ENCODE measurements around the gene CEP63.

CEP63 gene

DNA sequence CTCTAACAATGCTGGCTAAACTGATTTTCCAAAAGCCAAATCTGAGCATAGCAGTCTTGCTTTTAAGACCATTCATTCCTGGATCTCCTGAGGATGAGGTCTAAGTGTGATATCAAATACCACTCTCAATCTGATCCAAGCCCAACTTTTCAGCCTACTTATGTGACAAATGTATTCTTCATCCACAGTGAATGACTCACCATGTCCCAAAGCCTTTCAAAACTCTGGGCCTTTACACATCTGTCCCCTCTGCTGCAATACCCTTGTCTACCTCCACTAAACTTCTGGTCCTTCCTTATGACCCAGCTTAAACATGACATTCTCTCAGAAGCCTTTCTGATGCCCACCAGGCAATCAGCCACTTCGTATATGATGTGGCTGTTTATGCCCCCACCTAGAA is 4.7 kb upstream of the CEP63 start:
- Histone ChIP-seq H3K36me3 (ENCODE audit: control insufficient read depth, insufficient read depth, low read length) (peaks cover 54% of the 10 kb centered on the region), H3K27me3 (replicated peaks; ENCODE audit: control insufficient read depth, insufficient read depth, low read length, poor library complexity, severe bottlenecking) (no peaks in the 10 kb centered on the region), H3K4me3 (ENCODE audit: insufficient read depth, low read depth, low read length, poor library complexity, severe bottlenecking) (no peak overlapping the region), H3K9me3 (ENCODE audit: control insufficient read depth, low read length) (no peaks in the 10 kb centered on the region), H3K27ac (ENCODE audit: insufficient read depth, low read length, poor library complexity, severe bottlenecking) (no peak overlapping the region), H3K4me1 (ENCODE audit: control insufficient read depth, insufficient read depth, low read length, poor library complexity, severe bottlenecking) (peaks cover 7% of the 10 kb centered on the region)
- no peak for DNase-seq

DNA sequence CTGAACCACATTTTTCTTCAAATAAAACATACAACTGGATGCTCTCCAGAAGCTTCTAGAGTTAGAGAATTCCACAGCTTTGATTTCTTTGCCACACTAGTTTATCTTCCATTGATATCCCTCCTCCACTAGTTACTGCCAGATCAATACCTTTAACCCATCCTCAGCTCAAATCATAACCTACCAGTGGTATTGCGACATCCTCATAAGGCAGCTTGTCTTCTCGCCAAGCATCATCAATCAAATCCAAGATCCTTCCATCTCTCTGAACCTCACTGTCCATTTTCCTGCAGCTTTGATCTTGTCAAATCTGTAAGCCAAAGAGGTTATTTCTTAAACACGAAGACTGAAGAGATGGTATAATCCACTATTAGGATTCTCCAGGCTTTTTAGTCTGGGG is 3.2 kb upstream of the CEP63 start:
- H3K27ac ChIP-seq (ENCODE audit: insufficient read depth, low read length, poor library complexity, severe bottlenecking): no peak overlapping the region

DNA sequence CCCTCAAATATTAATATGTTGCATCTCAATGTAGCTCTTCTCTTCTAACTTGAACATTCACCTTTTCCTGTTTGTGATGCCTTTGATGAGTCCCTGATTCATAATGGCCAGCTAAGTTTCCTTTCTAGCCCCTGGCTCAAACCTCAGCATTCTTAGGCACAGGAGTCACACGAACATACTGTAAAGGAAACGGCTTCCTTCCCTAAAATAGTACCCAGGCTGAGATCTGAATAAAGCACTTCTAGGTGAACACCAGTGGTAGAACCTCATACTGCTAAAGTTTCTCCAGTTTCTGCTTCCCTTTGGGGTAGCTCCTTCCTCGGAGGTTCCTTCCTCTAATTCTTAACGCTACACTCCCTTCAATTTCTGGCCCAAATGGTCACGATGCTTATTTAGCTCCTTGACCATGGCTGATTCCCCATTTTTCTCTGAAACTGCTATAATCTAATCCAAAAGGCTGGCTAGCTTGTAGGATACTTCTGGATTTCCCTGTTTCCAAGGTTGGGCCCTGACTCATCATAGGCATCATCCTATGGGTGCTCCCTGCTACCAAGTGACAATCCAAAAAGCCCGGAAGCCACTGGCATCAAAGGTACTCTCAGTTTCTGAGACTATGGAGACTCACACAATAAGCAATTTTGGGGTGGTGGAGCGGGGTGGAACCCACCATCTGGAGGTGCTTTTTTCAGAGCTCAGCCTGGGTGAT is 2.5 kb upstream of the CEP63 start:
- Histone ChIP-seq H3K9me3 (ENCODE audit: control insufficient read depth, low read length) (no peaks in the 10 kb centered on the region), H3K36me3 (ENCODE audit: control insufficient read depth, insufficient read depth, low read length) (peaks cover 32% of the 10 kb centered on the region), H3K4me3 (ENCODE audit: insufficient read depth, low read depth, low read length, poor library complexity, severe bottlenecking) (no peak overlapping the region), H3K27ac (ENCODE audit: insufficient read depth, low read length, poor library complexity, severe bottlenecking) (no peak overlapping the region), H3K4me1 (ENCODE audit: control insufficient read depth, insufficient read depth, low read length, poor library complexity, severe bottlenecking) (peaks cover 7% of the 10 kb centered on the region), H3K27me3 (replicated peaks; ENCODE audit: control insufficient read depth, insufficient read depth, low read length, poor library complexity, severe bottlenecking) (no peaks in the 10 kb centered on the region)
- no peak for DNase-seq

More for the DNA sequence above, 3.2 kb upstream of the CEP63 start:
- no peak overlapping the region for H3K4me3 ChIP-seq (ENCODE audit: insufficient read depth, low read depth, low read length, poor library complexity, severe bottlenecking)
- peaks cover 39% of the 10 kb centered on the region for H3K36me3 ChIP-seq (ENCODE audit: control insufficient read depth, insufficient read depth, low read length)
- no peaks in the 10 kb centered on the region for H3K27me3 ChIP-seq (replicated peaks; ENCODE audit: control insufficient read depth, insufficient read depth, low read length, poor library complexity, severe bottlenecking)
- DNase-seq: no peak
- H3K4me1 ChIP-seq (ENCODE audit: control insufficient read depth, insufficient read depth, low read length, poor library complexity, severe bottlenecking): peaks cover 7% of the 10 kb centered on the region
- no peaks in the 10 kb centered on the region for H3K9me3 ChIP-seq (ENCODE audit: control insufficient read depth, low read length)

DNA sequence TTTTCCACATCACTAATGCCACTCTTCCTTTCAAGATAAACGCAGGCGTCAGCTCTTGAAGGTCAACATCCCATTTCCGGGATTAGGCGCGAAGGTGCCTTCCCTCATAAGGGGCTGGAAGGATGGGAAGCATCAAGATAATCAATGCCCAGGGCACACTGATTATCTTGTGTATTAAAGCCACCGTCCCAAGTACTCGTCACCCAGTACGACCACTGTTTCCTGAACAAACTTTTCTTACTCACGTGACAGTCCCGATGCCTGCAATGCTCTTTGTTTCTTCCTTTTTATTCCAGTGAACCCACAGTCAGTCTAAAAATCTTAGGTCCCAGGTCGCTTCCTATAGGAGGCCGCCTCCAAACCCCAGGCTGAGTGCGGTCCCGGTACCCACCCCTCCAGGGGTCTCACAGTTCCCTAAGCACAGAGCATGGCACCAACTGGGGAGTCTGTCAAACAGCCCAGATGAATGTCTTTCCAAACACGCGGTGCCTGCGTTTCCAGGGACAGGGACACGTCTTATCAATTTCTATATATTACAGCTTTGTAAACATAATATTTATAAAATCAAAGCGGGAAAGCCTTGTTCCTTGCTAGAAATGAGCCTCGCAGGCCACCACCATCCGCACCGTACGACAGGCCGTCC is 661 bp upstream of the CEP63 start:
- Histone ChIP-seq H3K36me3 (ENCODE audit: control insufficient read depth, insufficient read depth, low read length) (peaks cover 24% of the 10 kb centered on the region), H3K4me3 (ENCODE audit: insufficient read depth, low read depth, low read length, poor library complexity, severe bottlenecking) (peak overlapping the region; percentile 80), H3K4me1 (ENCODE audit: control insufficient read depth, insufficient read depth, low read length, poor library complexity, severe bottlenecking) (peaks cover 7% of the 10 kb centered on the region), H3K27ac (ENCODE audit: insufficient read depth, low read length, poor library complexity, severe bottlenecking) (peak overlapping the region; percentile 88), H3K27me3 (replicated peaks; ENCODE audit: control insufficient read depth, insufficient read depth, low read length, poor library complexity, severe bottlenecking) (no peaks in the 10 kb centered on the region), H3K9me3 (ENCODE audit: control insufficient read depth, low read length) (no peaks in the 10 kb centered on the region)
- DNase-seq: no peak

DNA sequence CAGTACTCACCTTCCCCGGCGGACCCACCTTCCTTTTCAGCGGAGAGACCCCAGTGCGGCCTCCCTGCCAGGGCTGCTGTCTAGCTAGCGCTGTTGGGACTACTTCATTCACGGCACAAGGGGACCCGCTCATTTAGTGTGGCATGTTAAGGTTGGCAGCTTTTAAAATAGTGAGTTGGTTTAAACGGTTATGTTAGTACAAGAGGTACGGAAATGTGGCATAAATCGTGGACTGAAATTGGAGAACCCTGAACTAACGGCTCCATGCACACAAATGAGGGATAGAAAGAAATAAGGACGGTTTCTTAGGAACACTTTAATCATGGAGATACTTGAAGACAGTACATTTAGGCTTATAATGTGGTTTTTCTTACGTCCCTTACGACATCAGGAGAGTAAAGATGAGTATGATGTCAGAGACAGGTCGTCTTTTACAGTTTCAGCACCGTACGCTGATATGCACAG is 752 bp downstream of the CEP63 start:
- Histone ChIP-seq H3K27ac (ENCODE audit: insufficient read depth, low read length, poor library complexity, severe bottlenecking) (peak overlapping the region; percentile 88), H3K36me3 (ENCODE audit: control insufficient read depth, insufficient read depth, low read length) (peaks cover 10% of the 10 kb centered on the region), H3K9me3 (ENCODE audit: control insufficient read depth, low read length) (no peaks in the 10 kb centered on the region), H3K4me1 (ENCODE audit: control insufficient read depth, insufficient read depth, low read length, poor library complexity, severe bottlenecking) (peaks cover 7% of the 10 kb centered on the region), H3K4me3 (ENCODE audit: insufficient read depth, low read depth, low read length, poor library complexity, severe bottlenecking) (peak overlapping the region; percentile 80), H3K27me3 (replicated peaks; ENCODE audit: control insufficient read depth, insufficient read depth, low read length, poor library complexity, severe bottlenecking) (no peaks in the 10 kb centered on the region)
- DNase-seq: no peak

DNA sequence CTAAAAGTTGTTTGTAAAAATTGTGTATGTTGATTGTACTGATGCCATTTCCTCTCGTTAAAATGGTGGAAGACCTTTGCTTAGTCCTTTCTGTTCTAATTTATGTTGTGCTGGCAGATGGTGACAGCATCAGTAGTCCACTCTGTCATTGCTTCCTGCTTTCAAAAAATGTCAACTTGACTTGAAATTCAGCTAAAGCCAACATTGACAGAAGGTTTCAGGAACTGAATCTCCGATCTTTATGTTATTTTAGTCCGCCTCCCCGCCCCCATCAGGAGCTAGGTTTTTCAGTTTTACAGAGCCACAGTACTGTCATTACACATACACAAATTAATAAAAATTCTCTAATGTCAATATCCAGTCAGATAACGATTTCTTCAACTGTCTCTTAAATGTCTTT is 1.5 kb downstream of the CEP63 start:
- Histone ChIP-seq H3K4me3 (ENCODE audit: insufficient read depth, low read depth, low read length, poor library complexity, severe bottlenecking) (peak overlapping the region; percentile 80), H3K9me3 (ENCODE audit: control insufficient read depth, low read length) (no peaks in the 10 kb centered on the region), H3K4me1 (ENCODE audit: control insufficient read depth, insufficient read depth, low read length, poor library complexity, severe bottlenecking) (peaks cover 7% of the 10 kb centered on the region), H3K27me3 (replicated peaks; ENCODE audit: control insufficient read depth, insufficient read depth, low read length, poor library complexity, severe bottlenecking) (no peaks in the 10 kb centered on the region), H3K27ac (ENCODE audit: insufficient read depth, low read length, poor library complexity, severe bottlenecking) (no peak overlapping the region), H3K36me3 (ENCODE audit: control insufficient read depth, insufficient read depth, low read length) (peaks cover 4% of the 10 kb centered on the region)
- no peak for DNase-seq

DNA sequence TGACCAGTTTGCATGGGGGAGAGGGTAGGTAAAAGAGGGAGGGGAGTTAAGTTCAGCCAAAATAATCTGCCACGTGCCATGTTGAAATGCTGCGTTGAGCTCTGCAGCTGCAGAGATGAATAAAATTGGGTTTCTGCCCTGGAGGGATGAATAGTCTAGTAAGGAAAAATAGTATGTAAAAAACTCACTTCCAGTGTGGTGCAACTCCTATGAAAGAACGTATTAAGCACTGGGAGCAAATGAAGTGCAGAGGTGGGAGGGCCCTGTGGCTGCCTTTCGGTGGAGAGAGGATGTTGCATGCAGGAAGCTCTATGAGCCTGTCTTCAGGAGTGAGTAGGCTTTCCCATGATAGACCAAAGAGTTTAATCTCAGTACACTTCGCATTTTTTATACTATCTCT is 8.6 kb downstream of the CEP63 start:
- H3K4me1 ChIP-seq (ENCODE audit: control insufficient read depth, insufficient read depth, low read length, poor library complexity, severe bottlenecking): no peaks in the 10 kb centered on the region
- no peak for DNase-seq
- H3K27ac ChIP-seq (ENCODE audit: insufficient read depth, low read length, poor library complexity, severe bottlenecking): no peak overlapping the region
- H3K36me3 ChIP-seq (ENCODE audit: control insufficient read depth, insufficient read depth, low read length): peaks cover 9% of the 10 kb centered on the region
- no peaks in the 10 kb centered on the region for H3K27me3 ChIP-seq (replicated peaks; ENCODE audit: control insufficient read depth, insufficient read depth, low read length, poor library complexity, severe bottlenecking)
- H3K4me3 ChIP-seq (ENCODE audit: insufficient read depth, low read depth, low read length, poor library complexity, severe bottlenecking): no peak overlapping the region
- H3K9me3 ChIP-seq (ENCODE audit: control insufficient read depth, low read length): no peaks in the 10 kb centered on the region

DNA sequence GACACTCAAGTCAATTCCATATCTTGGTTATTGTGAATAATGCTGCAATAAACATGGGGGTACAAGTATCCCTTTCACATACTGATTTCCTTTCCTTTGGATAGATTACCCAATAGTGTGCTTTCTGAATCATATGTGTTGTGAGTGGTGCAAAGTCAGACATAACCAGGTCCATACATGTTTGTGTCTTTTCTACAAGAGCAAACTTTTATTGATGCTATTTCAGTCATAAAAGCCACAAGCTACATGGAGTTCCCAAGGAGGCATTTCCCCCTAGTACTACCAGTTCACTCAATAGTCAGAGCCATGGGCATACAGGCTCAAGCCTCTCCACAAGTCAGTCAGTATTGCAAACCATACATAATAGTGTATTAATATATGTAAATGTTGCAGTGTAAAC is 10.1 kb downstream of the CEP63 start:
- Histone ChIP-seq H3K4me1 (ENCODE audit: control insufficient read depth, insufficient read depth, low read length, poor library complexity, severe bottlenecking) (no peaks in the 10 kb centered on the region), H3K4me3 (ENCODE audit: insufficient read depth, low read depth, low read length, poor library complexity, severe bottlenecking) (no peak overlapping the region), H3K36me3 (ENCODE audit: control insufficient read depth, insufficient read depth, low read length) (peaks cover 9% of the 10 kb centered on the region), H3K9me3 (ENCODE audit: control insufficient read depth, low read length) (no peaks in the 10 kb centered on the region), H3K27me3 (replicated peaks; ENCODE audit: control insufficient read depth, insufficient read depth, low read length, poor library complexity, severe bottlenecking) (no peaks in the 10 kb centered on the region), H3K27ac (ENCODE audit: insufficient read depth, low read length, poor library complexity, severe bottlenecking) (no peak overlapping the region)
- no peak for DNase-seq

DNA sequence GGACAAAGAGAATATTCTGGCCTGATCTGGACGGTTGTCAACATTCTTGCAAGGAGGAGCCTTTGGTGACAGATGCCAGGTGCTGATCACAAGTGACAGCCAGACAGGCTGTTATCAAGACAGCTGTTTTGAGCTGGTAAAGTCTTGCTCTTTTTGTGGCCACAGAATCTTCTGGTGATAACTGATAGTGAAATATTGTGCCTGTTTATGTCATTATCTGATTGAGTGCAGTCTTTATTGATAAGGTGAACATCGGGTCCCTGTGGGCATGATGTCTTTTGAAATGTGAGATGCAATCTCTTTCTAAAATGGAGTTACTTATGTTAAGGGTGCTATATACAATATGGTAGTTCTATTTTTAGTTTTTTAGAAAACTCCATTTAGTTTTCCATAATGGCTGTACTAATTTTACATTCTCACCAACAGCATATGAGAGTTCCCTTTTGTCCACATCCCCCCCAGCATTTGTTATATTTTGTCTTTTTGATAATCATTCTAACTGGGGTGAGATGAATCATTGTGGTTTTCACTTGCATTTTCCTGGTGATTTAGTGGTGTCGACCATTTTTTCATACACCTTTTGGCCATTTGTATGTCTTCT is 10.7 kb downstream of the CEP63 start:
- no peak for DNase-seq
- no peaks in the 10 kb centered on the region for H3K4me1 ChIP-seq (ENCODE audit: control insufficient read depth, insufficient read depth, low read length, poor library complexity, severe bottlenecking)
- no peak overlapping the region for H3K4me3 ChIP-seq (ENCODE audit: insufficient read depth, low read depth, low read length, poor library complexity, severe bottlenecking)
- H3K36me3 ChIP-seq (ENCODE audit: control insufficient read depth, insufficient read depth, low read length): peaks cover 13% of the 10 kb centered on the region
- H3K9me3 ChIP-seq (ENCODE audit: control insufficient read depth, low read length): no peaks in the 10 kb centered on the region
- H3K27me3 ChIP-seq (replicated peaks; ENCODE audit: control insufficient read depth, insufficient read depth, low read length, poor library complexity, severe bottlenecking): no peaks in the 10 kb centered on the region
- no peak overlapping the region for H3K27ac ChIP-seq (ENCODE audit: insufficient read depth, low read length, poor library complexity, severe bottlenecking)

DNA sequence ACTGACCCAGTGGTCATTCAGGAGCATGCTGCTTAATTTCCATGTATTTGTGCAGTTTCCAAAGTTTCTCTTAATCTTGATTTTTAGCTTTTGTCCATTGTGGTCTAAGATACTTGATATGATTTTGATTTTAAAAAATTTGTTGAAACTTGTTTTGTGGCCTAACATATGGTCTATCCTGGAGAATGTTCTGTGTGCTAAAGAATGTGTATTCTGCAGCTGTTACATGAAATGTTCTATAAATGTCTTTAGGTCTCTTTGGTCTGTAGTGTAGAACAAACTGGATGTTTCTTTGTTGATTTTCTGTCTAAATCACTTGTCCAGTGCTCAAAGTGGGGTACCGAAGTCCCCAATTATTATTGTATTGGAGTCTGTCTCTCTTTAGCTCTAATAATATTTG is 17.4 kb downstream of the CEP63 start:
- H3K4me3 ChIP-seq (ENCODE audit: insufficient read depth, low read depth, low read length, poor library complexity, severe bottlenecking): no peak overlapping the region
- no peaks in the 10 kb centered on the region for H3K27me3 ChIP-seq (replicated peaks; ENCODE audit: control insufficient read depth, insufficient read depth, low read length, poor library complexity, severe bottlenecking)
- H3K36me3 ChIP-seq (ENCODE audit: control insufficient read depth, insufficient read depth, low read length): peaks cover 13% of the 10 kb centered on the region
- H3K9me3 ChIP-seq (ENCODE audit: control insufficient read depth, low read length): no peaks in the 10 kb centered on the region
- no peak overlapping the region for H3K27ac ChIP-seq (ENCODE audit: insufficient read depth, low read length, poor library complexity, severe bottlenecking)
- no peak for DNase-seq
- no peaks in the 10 kb centered on the region for H3K4me1 ChIP-seq (ENCODE audit: control insufficient read depth, insufficient read depth, low read length, poor library complexity, severe bottlenecking)

Measured in effector memory CD4-positive, alpha-beta T cell (primary cell).